ENCODE results near the gene LASP1.

DNA sequence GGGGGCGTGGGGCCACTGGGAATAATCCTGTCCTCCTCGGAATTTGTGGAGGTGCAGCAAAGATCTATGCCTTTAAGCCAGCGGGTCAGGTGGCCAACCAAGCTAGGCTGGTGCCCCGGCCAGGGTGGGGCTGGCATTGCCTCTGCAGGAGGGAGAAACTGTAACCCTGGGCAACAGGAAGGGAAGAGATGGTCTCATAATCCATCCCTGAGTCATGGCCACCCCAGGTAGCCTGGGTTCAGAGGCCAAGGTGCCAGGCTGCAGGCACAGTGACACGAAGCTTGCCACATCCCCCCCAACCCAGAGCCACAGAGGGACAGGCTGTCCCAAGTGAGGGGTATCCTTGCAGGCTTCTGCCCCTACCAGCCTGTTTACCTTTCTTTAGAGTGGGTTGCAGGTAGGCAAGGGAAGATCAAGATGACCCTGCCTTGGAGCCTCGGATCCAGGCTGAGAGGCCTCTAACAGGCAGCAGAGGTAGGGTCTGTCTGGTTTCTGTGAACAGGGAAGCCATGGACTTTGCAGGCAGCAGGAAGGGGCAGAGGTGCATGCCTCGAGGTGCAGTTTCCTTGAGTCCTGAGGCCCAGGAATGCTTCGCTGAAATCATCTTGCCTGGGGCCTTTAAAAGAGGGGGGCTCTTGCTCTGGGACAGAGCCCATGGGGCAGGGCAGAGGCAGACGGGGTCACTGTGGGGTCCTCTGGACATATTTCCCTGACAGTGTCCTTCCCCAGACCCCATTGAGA, 4.0 kb downstream of the LASP1 start:
- TF ChIP-seq, protein P1, sequence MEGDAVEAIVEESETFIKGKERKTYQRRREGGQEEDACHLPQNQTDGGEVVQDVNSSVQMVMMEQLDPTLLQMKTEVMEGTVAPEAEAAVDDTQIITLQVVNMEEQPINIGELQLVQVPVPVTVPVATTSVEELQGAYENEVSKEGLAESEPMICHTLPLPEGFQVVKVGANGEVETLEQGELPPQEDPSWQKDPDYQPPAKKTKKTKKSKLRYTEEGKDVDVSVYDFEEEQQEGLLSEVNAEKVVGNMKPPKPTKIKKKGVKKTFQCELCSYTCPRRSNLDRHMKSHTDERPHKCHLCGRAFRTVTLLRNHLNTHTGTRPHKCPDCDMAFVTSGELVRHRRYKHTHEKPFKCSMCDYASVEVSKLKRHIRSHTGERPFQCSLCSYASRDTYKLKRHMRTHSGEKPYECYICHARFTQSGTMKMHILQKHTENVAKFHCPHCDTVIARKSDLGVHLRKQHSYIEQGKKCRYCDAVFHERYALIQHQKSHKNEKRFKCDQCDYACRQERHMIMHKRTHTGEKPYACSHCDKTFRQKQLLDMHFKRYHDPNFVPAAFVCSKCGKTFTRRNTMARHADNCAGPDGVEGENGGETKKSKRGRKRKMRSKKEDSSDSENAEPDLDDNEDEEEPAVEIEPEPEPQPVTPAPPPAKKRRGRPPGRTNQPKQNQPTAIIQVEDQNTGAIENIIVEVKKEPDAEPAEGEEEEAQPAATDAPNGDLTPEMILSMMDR (optimal IDR thresholded peaks at IDR 0.05 in 1 of 3, IDR thresholded peaks at IDR 0.05 in 1 of 3, conservative IDR thresholded peaks at IDR 0.05 in 1 of 3; ENCODE audit: extremely low read depth in 1 of 3, insufficient read depth in 2 of 3, low read length in 3 of 3), result no peak
- no peak for TF ChIP-seq EZH2 (IDR thresholded peaks at IDR 0.05; ENCODE audit: low read length)

Data from keratinocyte (primary cell).